ENCODE data around the gene IGF1R. TPM values are rescaled to one million over a fixed set of nuclear protein-coding genes. Genes with fewer than 3 reads are reported as not detected.

The IGF1R gene
- total and polyA plus RNA-seq, 2 experiments from 2014 or later = 10.8 to 42.9 TPM

- H4K20me1 ChIP-seq (ENCODE audit: insufficient read depth, poor library complexity, severe bottlenecking) = no peaks in the 10 kb centered on the region
- H3K36me3 ChIP-seq (replicated peaks; ENCODE audit: insufficient read depth, low read depth) = no peaks in the 10 kb centered on the region
- 94% methylated on average over 11 of the region's 11 CpGs for WGBS (ENCODE audit: low lambda C conversion rate, missing lambda C conversion rate)
- no peaks in the 10 kb centered on the region for H3K27me3 ChIP-seq
- H3K9me2 ChIP-seq (replicated peaks; ENCODE audit: insufficient read depth) = no peaks in the 10 kb centered on the region
- H2AFZ ChIP-seq = no peak overlapping the region
- no peak for DNase-seq (ENCODE audit: low spot score)
- no peak overlapping the region for H3K4me2 ChIP-seq
- H3K27ac ChIP-seq = no peak overlapping the region
- TF ChIP-seq EZH2 (IDR thresholded peaks at IDR 0.05; ENCODE audit: borderline replicate concordance) = no peak
- no peak for TF ChIP-seq CTCF (IDR thresholded peaks at IDR 0.05; ENCODE audit: poor library complexity)
- no peak for TF ChIP-seq EZH2phosphoT487 (IDR thresholded peaks at IDR 0.05; ENCODE audit: low read depth, severe bottlenecking, unreplicated experiment)
- no peaks in the 10 kb centered on the region for H3K9me3 ChIP-seq (ENCODE audit: low read depth)
- H3K79me2 ChIP-seq = no peaks in the 10 kb centered on the region
- H3K4me1 ChIP-seq (ENCODE audit: insufficient read depth) = no peaks in the 10 kb centered on the region
- no peak overlapping the region for H3K4me3 ChIP-seq
These were observed 309.7 kb downstream of the IGF1R start for GRCh38 chr15:98958076-98958475.

DNA sequence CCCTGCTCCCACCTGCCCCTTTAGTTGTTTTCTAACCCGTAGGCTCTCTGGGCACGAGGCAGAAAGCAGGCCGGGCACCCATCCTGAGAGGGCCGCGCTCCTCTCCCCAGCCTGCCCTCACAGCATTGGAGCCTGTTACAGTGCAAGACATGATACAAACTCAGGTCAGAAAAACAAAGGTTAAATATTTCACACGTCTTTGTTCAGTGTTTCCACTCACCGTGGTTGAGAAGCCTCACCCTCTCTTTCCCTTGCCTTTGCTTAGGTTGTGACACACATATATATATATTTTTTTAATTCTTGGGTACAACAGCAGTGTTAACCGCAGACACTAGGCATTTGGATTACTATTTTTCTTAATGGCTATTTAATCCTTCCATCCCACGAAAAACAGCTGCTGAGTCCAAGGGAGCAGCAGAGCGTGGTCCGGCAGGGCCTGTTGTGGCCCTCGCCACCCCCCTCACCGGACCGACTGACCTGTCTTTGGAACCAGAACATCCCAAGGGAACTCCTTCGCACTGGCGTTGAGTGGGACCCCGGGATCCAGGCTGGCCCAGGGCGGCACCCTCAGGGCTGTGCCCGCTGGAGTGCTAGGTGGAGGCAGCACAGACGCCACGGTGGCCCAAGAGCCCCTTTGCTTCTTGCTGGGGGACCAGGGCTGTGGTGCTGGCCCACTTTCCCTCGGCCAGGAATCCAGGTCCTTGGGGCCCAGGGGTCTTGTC is 310.7 kb downstream of the IGF1R start:
- TF ChIP-seq EZH2phosphoT487 (IDR thresholded peaks at IDR 0.05; ENCODE audit: low read depth, severe bottlenecking, unreplicated experiment) (no peak), CTCF (IDR thresholded peaks at IDR 0.05; ENCODE audit: poor library complexity) (no peak), EZH2 (IDR thresholded peaks at IDR 0.05; ENCODE audit: borderline replicate concordance) (no peak)
- Histone ChIP-seq H3K27ac (no peak overlapping the region), H3K4me3 (no peak overlapping the region), H4K20me1 (ENCODE audit: insufficient read depth, poor library complexity, severe bottlenecking) (no peaks in the 10 kb centered on the region), H3K4me2 (no peak overlapping the region), H3K36me3 (replicated peaks; ENCODE audit: insufficient read depth, low read depth) (no peaks in the 10 kb centered on the region), H3K9me3 (ENCODE audit: low read depth) (no peaks in the 10 kb centered on the region), H3K79me2 (no peaks in the 10 kb centered on the region), H3K4me1 (ENCODE audit: insufficient read depth) (no peaks in the 10 kb centered on the region), H3K27me3 (no peaks in the 10 kb centered on the region), H2AFZ (no peak overlapping the region), H3K9me2 (replicated peaks; ENCODE audit: insufficient read depth) (no peaks in the 10 kb centered on the region)
- 95% methylated on average over 22 of the region's 22 CpGs for WGBS (ENCODE audit: low lambda C conversion rate, missing lambda C conversion rate)
- no peak for DNase-seq (ENCODE audit: low spot score)

DNA sequence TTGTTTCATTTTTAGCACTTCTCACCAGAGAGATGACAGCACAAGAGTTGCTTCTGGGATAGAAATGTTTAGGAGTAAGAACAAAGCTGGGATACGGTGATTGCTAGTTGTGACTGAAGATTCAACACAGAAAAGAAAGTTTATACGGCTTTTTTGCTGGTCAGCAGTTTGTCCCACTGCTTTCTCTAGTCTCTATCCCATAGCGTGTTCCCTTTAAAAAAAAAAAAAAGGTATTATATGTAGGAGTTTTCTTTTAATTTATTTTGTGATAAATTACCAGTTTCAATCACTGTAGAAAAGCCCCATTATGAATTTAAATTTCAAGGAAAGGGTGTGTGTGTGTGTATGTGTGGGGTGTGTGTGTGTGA is 311.3 kb downstream of the IGF1R start:
- Histone ChIP-seq H3K79me2 (no peaks in the 10 kb centered on the region), H3K4me1 (ENCODE audit: insufficient read depth) (no peaks in the 10 kb centered on the region), H3K27ac (no peak overlapping the region), H3K27me3 (no peaks in the 10 kb centered on the region), H3K9me3 (ENCODE audit: low read depth) (no peaks in the 10 kb centered on the region), H3K9me2 (replicated peaks; ENCODE audit: insufficient read depth) (no peaks in the 10 kb centered on the region), H3K36me3 (replicated peaks; ENCODE audit: insufficient read depth, low read depth) (no peaks in the 10 kb centered on the region), H2AFZ (no peak overlapping the region), H4K20me1 (ENCODE audit: insufficient read depth, poor library complexity, severe bottlenecking) (no peaks in the 10 kb centered on the region), H3K4me2 (no peak overlapping the region), H3K4me3 (no peak overlapping the region)
- DNase-seq (ENCODE audit: low spot score) = no peak
- 95% methylated on average over 3 of the region's 3 CpGs for WGBS (ENCODE audit: low lambda C conversion rate, missing lambda C conversion rate)
- TF ChIP-seq CTCF (IDR thresholded peaks at IDR 0.05; ENCODE audit: poor library complexity) = no peak
- no peak for TF ChIP-seq EZH2phosphoT487 (IDR thresholded peaks at IDR 0.05; ENCODE audit: low read depth, severe bottlenecking, unreplicated experiment)
- TF ChIP-seq EZH2 (IDR thresholded peaks at IDR 0.05; ENCODE audit: borderline replicate concordance) = no peak
